SK-N-SH treated with all-trans-retinoic acid at 6 μM for 48 hours (cell line): Measurements from ENCODE around the gene PSMB7.

Source experiments
- ARNTL ChIP-seq: fragments of 450-650 bp; formaldehyde crosslinking; IDR thresholded peaks from 2 replicates; pipeline ENCODE4 v1.5.0; 2020; ENCODE audit warnings: low read depth, mild to moderate bottlenecking, moderate library complexity, borderline replicate concordance
- CREB5 ChIP-seq: fragments of 250-450 bp; sonication (Bioruptor Pico); IDR thresholded peaks from 2 replicates; pipeline ENCODE4 v1.5.1; 2020; ENCODE audit warnings: low read depth, mild to moderate bottlenecking, moderate library complexity
- CSRNP3 ChIP-seq: fragments of 250-450 bp; sonication (Bioruptor Pico); IDR thresholded peaks from 2 replicates; pipeline ENCODE4 v1.5.1; 2021; ENCODE audit warnings: mild to moderate bottlenecking, moderate library complexity
- ISL1 ChIP-seq: fragments of 250-450 bp; sonication (Bioruptor Pico); IDR thresholded peaks from 2 replicates; pipeline ENCODE4 v2.1.2; 2022; ENCODE audit warnings: mild to moderate bottlenecking, moderate library complexity
- PATZ1 ChIP-seq: fragments of 250-450 bp; sonication (Bioruptor Pico); IDR thresholded peaks from 2 replicates; pipeline ENCODE4 v1.8.0; 2020; ENCODE audit warnings: mild to moderate bottlenecking, moderate library complexity, borderline replicate concordance
- RARB ChIP-seq: fragments of 250-450 bp; sonication (Bioruptor Pico); IDR thresholded peaks from 2 replicates; pipeline ENCODE4 v1.8.0; 2021; ENCODE audit warnings: mild to moderate bottlenecking, moderate library complexity
- SNAI2 ChIP-seq: fragments of 250-450 bp; sonication (Bioruptor Pico); IDR thresholded peaks from 2 replicates; pipeline ENCODE4 v1.5.0; 2020; ENCODE audit warnings: mild to moderate bottlenecking, moderate library complexity
- TOX ChIP-seq: fragments of 250-450 bp; sonication (Bioruptor Pico); IDR thresholded peaks from 2 replicates; pipeline ENCODE4 v1.8.0; 2021; ENCODE audit warnings: mild to moderate bottlenecking, moderate library complexity, borderline replicate concordance
- ZC3H10 ChIP-seq: fragments of 250-450 bp; sonication (Bioruptor Pico); IDR thresholded peaks from 2 replicates; pipeline ENCODE4 v1.5.1; 2021; ENCODE audit warnings: mild to moderate bottlenecking, moderate library complexity
- ZFP3 ChIP-seq: fragments of 250-450 bp; sonication (Bioruptor Pico); IDR thresholded peaks from 2 replicates; pipeline ENCODE4 v1.5.0; 2020; ENCODE audit warnings: mild to moderate bottlenecking, moderate library complexity
- ZNF70 ChIP-seq: fragments of 450-650 bp; formaldehyde crosslinking; IDR thresholded peaks from 2 replicates; pipeline ENCODE4 v1.5.0; 2020; ENCODE audit warnings: mild to moderate bottlenecking, moderate library complexity
- ZNF8 ChIP-seq: fragments of 450-650 bp; formaldehyde crosslinking; IDR thresholded peaks from 2 replicates; pipeline ENCODE4 v1.5.0; 2020; ENCODE audit warnings: mild to moderate bottlenecking, moderate library complexity

GRCh38 chr9:124395826-124396225 is 19.4 kb downstream of the PSMB7 start:
- TF ChIP-seq CSRNP3 (no peak), ZNF8 (CRISPR knock-in tag) (no peak), TOX (no peak), ISL1 (CRISPR knock-in tag) (no peak), ZC3H10 (CRISPR knock-in tag) (no peak), PATZ1 (no peak), ZFP3 (CRISPR knock-in tag) (no peak), SNAI2 (no peak), ZNF70 (CRISPR knock-in tag) (no peak), RARB (no peak), ARNTL (CRISPR knock-in tag) (no peak), CREB5 (CRISPR knock-in tag) (no peak)
